Left lobe of liver (tissue), 2 donors: ENCODE measurements around the gene DNAJC5. TPM values are rescaled to one million over a fixed set of nuclear protein-coding genes. Genes with fewer than 3 reads are reported as not detected.
"Not testable (repeated sequence)": the region's sequence is repeated elsewhere in the genome, so short reads cannot be mapped to it uniquely, and the experiment has no call there.

Source experiments
- ATAC-seq: fragments of 200-7000 bp; cut with Tn5 transposase; one replicate; pipeline ENCODE4 v1.9.1; 2020; ENCODE audit warnings: mild to moderate bottlenecking, moderate library complexity
- DNase-seq: peaks from one replicate; pipeline ENCODE4 v3.0.0-alpha.2; 2020; ENCODE audit warnings: low spot score
- total RNA-seq: library from RNA; stranded (reverse); gene quantifications from one replicate; pipeline ENCODE4 v1.2.1, GENCODE V29; 2021
- donor health status: DM: no; HTN: no; CAD: no; lungs with moderate emphysema.
- donor health status: DM: no; HTN: yes; CAD: no.

DNAJC5 gene
- total RNA-seq, result 17.8 TPM

GRCh38 chr20:63894358-63895201 is at the start of gene DNAJC5:
Gene DNAJC5, plus strand, starts transcription at chr20:63895126. Its CDS starts 33,220 bp downstream, at chr20:63928346.
- DNase-seq, result peak; percentile 99
- peak; percentile 92 for ATAC-seq

- DNase-seq (peak; percentile 66), ATAC-seq (peak; percentile 68)
Observed at GRCh38 chr20:63846128-63846771, 48.7 kb upstream of the DNAJC5 start.

GRCh38 chr20:63846888-63847236 is 48.1 kb upstream of the DNAJC5 start:
- DNase-seq (no peak), ATAC-seq (no peak)

- ATAC-seq, result peak; percentile 45
- no peak for DNase-seq
Observed at GRCh38 chr20:63847237-63848002, 47.5 kb upstream of the DNAJC5 start.

GRCh38 chr20:63848003-63848911 is 46.7 kb upstream of the DNAJC5 start:
- ATAC-seq (peak; percentile 33), DNase-seq (no peak)

GRCh38 chr20:63850689-63851547 is 44.0 kb upstream of the DNAJC5 start:
- DNase-seq (no peak), ATAC-seq (no peak)

GRCh38 chr20:63851548-63851943 is 43.4 kb upstream of the DNAJC5 start:
- not testable (repeated sequence) for DNase-seq, ATAC-seq

GRCh38 chr20:63853733-63854068 is 41.2 kb upstream of the DNAJC5 start:
- not testable (repeated sequence) for ATAC-seq, DNase-seq

GRCh38 chr20:63854069-63854765 is 40.7 kb upstream of the DNAJC5 start:
- DNase-seq (no peak), ATAC-seq (no peak)

GRCh38 chr20:63854766-63855362 is 40.1 kb upstream of the DNAJC5 start:
- no peak for DNase-seq
- no peak for ATAC-seq

- ATAC-seq (no peak), DNase-seq (no peak)
Observed at GRCh38 chr20:63855363-63856097, 39.4 kb upstream of the DNAJC5 start.

- DNase-seq (no peak), ATAC-seq (no peak)
Observed at GRCh38 chr20:63856098-63856511, 38.8 kb upstream of the DNAJC5 start.

- peak; percentile 16 for ATAC-seq
Observed at GRCh38 chr20:63857764-63858392, 37.0 kb upstream of the DNAJC5 start.

GRCh38 chr20:63858393-63859165 is 36.3 kb upstream of the DNAJC5 start:
- ATAC-seq (peak; percentile 42), DNase-seq (no peak)

More at GRCh38 chr20:63857764-63858392, 37.0 kb upstream of the DNAJC5 start:
- DNase-seq, result no peak

- ATAC-seq (no peak), DNase-seq (no peak)
Observed at GRCh38 chr20:63859166-63859699, 35.7 kb upstream of the DNAJC5 start.

GRCh38 chr20:63860325-63861051 is 34.4 kb upstream of the DNAJC5 start:
- DNase-seq, result no peak
- ATAC-seq, result no peak
